Measurements from ENCODE around the gene OSBPL5. TPM values are rescaled to one million over a fixed set of nuclear protein-coding genes. Genes with fewer than 3 reads are reported as not detected.

OSBPL5 gene
- total and polyA plus RNA-seq, 2 donors (not counting 1 experiment from before 2014, with no cell fraction given): 12.4 to 49.0 TPM

- H3K79me2 ChIP-seq (ENCODE audit: control insufficient read depth, insufficient read depth, low read length): peaks cover 88% of the 10 kb centered on the region
- H3K4me2 ChIP-seq (ENCODE audit: extremely low read depth, insufficient read depth, low read length): peak overlapping the region; percentile 77
- H4K20me1 ChIP-seq (ENCODE audit: control insufficient read depth, extremely low read depth, insufficient read depth, low read length): no peaks in the 10 kb centered on the region
- no peaks in the 10 kb centered on the region for H3K27me3 ChIP-seq (ENCODE audit: control insufficient read depth, insufficient read depth, low read length)
- H3K9ac ChIP-seq (ENCODE audit: insufficient read depth, low read length): peak overlapping the region; percentile 58
- H3K9me3 ChIP-seq (ENCODE audit: control insufficient read depth, insufficient read depth, low read depth, low read length): no peaks in the 10 kb centered on the region
- peaks cover 38% of the 10 kb centered on the region for H3K4me1 ChIP-seq (ENCODE audit: control insufficient read depth, extremely low read depth, insufficient read depth, low read length)
- peak; percentile 93 to 95 for DNase-seq (ENCODE audit: low read depth in 2 of 2)
- H3K36me3 ChIP-seq (ENCODE audit: control insufficient read depth, insufficient read depth, low read length): peaks cover 9% of the 10 kb centered on the region
- no peak overlapping the region for H2AFZ ChIP-seq (ENCODE audit: low read length)
- TF ChIP-seq CTCF (conservative IDR thresholded peaks at IDR 0.05 in 1 of 2, IDR thresholded peaks at IDR 0.05 in 1 of 2; ENCODE audit: low read depth in 1 of 2, low read length in 2 of 2): no peak
- no peak for TF ChIP-seq EZH2 (IDR thresholded peaks at IDR 0.05; ENCODE audit: low read length, missing control alignments)
- peak overlapping the region in 1 of 4 experiments; percentile 1 for H3K4me3 ChIP-seq (replicated peaks in 1 of 4; ENCODE audit: control extremely low read depth in 1 of 4, insufficient read depth in 1 of 4, low read depth in 3 of 4, low read length in 4 of 4)
- H3K27ac ChIP-seq (ENCODE audit: insufficient read depth, low read length): peak overlapping the region; percentile 90
These were observed 11.7 kb downstream of the OSBPL5 start for GRCh38 chr11:3153291-3153861.

GRCh38 chr11:3152471-3153110 lies 12.5 kb downstream of the OSBPL5 start:
- Histone ChIP-seq H3K79me2 (ENCODE audit: control insufficient read depth, insufficient read depth, low read length) (peaks cover 88% of the 10 kb centered on the region), H3K9me3 (ENCODE audit: control insufficient read depth, insufficient read depth, low read depth, low read length) (no peaks in the 10 kb centered on the region), H3K36me3 (ENCODE audit: control insufficient read depth, insufficient read depth, low read length) (peaks cover 8% of the 10 kb centered on the region), H3K27me3 (ENCODE audit: control insufficient read depth, insufficient read depth, low read length) (no peaks in the 10 kb centered on the region), H3K4me2 (ENCODE audit: extremely low read depth, insufficient read depth, low read length) (peak overlapping the region; percentile 77), H3K9ac (ENCODE audit: insufficient read depth, low read length) (peak overlapping the region; percentile 9), H3K4me1 (ENCODE audit: control insufficient read depth, extremely low read depth, insufficient read depth, low read length) (peaks cover 40% of the 10 kb centered on the region), H4K20me1 (ENCODE audit: control insufficient read depth, extremely low read depth, insufficient read depth, low read length) (no peaks in the 10 kb centered on the region), H2AFZ (ENCODE audit: low read length) (no peak overlapping the region), H3K4me3 (replicated peaks in 1 of 4; ENCODE audit: control extremely low read depth in 1 of 4, insufficient read depth in 1 of 4, low read depth in 3 of 4, low read length in 4 of 4) (no peak overlapping the region), H3K27ac (ENCODE audit: insufficient read depth, low read length) (peak overlapping the region; percentile 90)
- TF ChIP-seq EZH2 (IDR thresholded peaks at IDR 0.05; ENCODE audit: low read length, missing control alignments) (no peak), CTCF (conservative IDR thresholded peaks at IDR 0.05 in 1 of 2, IDR thresholded peaks at IDR 0.05 in 1 of 2; ENCODE audit: low read depth in 1 of 2, low read length in 2 of 2) (no peak)
- DNase-seq (ENCODE audit: low read depth in 2 of 2): peak in 1 of 2 donors; percentile 78

- DNase-seq (ENCODE audit: low read depth in 2 of 2): no peak
- Histone ChIP-seq H3K27ac (ENCODE audit: insufficient read depth, low read length) (no peak overlapping the region), H3K9me3 (ENCODE audit: control insufficient read depth, insufficient read depth, low read depth, low read length) (no peaks in the 10 kb centered on the region), H3K4me3 (replicated peaks in 1 of 4; ENCODE audit: control extremely low read depth in 1 of 4, insufficient read depth in 1 of 4, low read depth in 3 of 4, low read length in 4 of 4) (no peak overlapping the region), H3K9ac (ENCODE audit: insufficient read depth, low read length) (no peak overlapping the region), H3K4me2 (ENCODE audit: extremely low read depth, insufficient read depth, low read length) (no peak overlapping the region), H2AFZ (ENCODE audit: low read length) (no peak overlapping the region), H3K27me3 (ENCODE audit: control insufficient read depth, insufficient read depth, low read length) (no peaks in the 10 kb centered on the region), H3K36me3 (ENCODE audit: control insufficient read depth, insufficient read depth, low read length) (peaks cover 8% of the 10 kb centered on the region), H3K79me2 (ENCODE audit: control insufficient read depth, insufficient read depth, low read length) (peaks cover 82% of the 10 kb centered on the region), H4K20me1 (ENCODE audit: control insufficient read depth, extremely low read depth, insufficient read depth, low read length) (no peaks in the 10 kb centered on the region), H3K4me1 (ENCODE audit: control insufficient read depth, extremely low read depth, insufficient read depth, low read length) (peaks cover 41% of the 10 kb centered on the region)
- TF ChIP-seq EZH2 (IDR thresholded peaks at IDR 0.05; ENCODE audit: low read length, missing control alignments) (no peak), CTCF (conservative IDR thresholded peaks at IDR 0.05 in 1 of 2, IDR thresholded peaks at IDR 0.05 in 1 of 2; ENCODE audit: low read depth in 1 of 2, low read length in 2 of 2) (no peak)
These were observed 14.4 kb downstream of the OSBPL5 start for GRCh38 chr11:3150726-3151125.
